K562 (cell line): ENCODE results near the gene LTBR. TPM values are rescaled to one million over a fixed set of nuclear protein-coding genes. Genes with fewer than 3 reads are reported as not detected.

Experiments used
- DNMT1 ChIP-seq: fragments of 450-650 bp; IDR thresholded peaks from 2 replicates; pipeline ENCODE4 v1.6.1; 2016; ENCODE audit warnings: antibody characterized with exemption, mild to moderate bottlenecking
- EP400 ChIP-seq: fragments of 450-650 bp; IDR thresholded peaks from 2 replicates; pipeline ENCODE4 v1.6.1; 2017; ENCODE audit warnings: antibody characterized with exemption, mild to moderate bottlenecking, moderate library complexity
- ETV6 ChIP-seq, 3 experiments: fragments of 150-350 bp in 1 of 3; sonication (generic) in 1 of 3; formaldehyde crosslinking in 1 of 3; IDR thresholded peaks; 2 replicates each; pipeline versions ENCODE4 v1.6.1 to v1.8.0; 2014 to 2022; ENCODE audit warnings: borderline replicate concordance in 2 of 3, low read depth in 2 of 3, antibody characterized with exemption in 1 of 3, low read length in 1 of 3, mild to moderate bottlenecking in 1 of 3, missing genetic modification reagents in 1 of 3
- HDGF ChIP-seq: fragments of 450-650 bp; IDR thresholded peaks from 2 replicates; pipeline ENCODE4 v1.6.1; 2016
- HNRNPK ChIP-seq: fragments of 200-400 bp; formaldehyde crosslinking; IDR thresholded peaks from one replicate; pipeline ENCODE4 v1.6.1; 2018; ENCODE audit warnings: mild to moderate bottlenecking, low read depth, low read length; ENCODE audit not compliant: poor library complexity, severe bottlenecking
- HNRNPLL ChIP-seq: fragments of 200-400 bp; formaldehyde crosslinking; IDR thresholded peaks from 2 replicates; pipeline ENCODE4 v1.6.1; 2017; ENCODE audit warnings: low read length, low read depth, mild to moderate bottlenecking; ENCODE audit not compliant: poor library complexity, severe bottlenecking
- KDM4B ChIP-seq, 2 experiments: fragments of 450-650 bp in 1 of 2; sonication (generic) in 1 of 2; IDR thresholded peaks; 2 replicates each; pipeline ENCODE4 v1.6.1; 2016 to 2017; ENCODE audit warnings: borderline replicate concordance in 2 of 2, antibody characterized with exemption in 1 of 2, low read depth in 1 of 2, mild to moderate bottlenecking in 1 of 2
- KDM5B ChIP-seq: fragments of 200-600 bp; sonication (generic); IDR thresholded peaks from 2 replicates; pipeline ENCODE4 v1.6.1; 2012; ENCODE audit warnings: low read depth, mild to moderate bottlenecking, moderate library complexity, low read length, control low read depth, inconsistent platforms; ENCODE audit not compliant: insufficient replicate concordance
- MAZ ChIP-seq, 2 experiments: fragments of 450-650 bp in 1 of 2; sonication (generic) in 1 of 2; formaldehyde crosslinking; IDR thresholded peaks in 1 of 2; conservative IDR thresholded peaks in 1 of 2; 2 replicates each; pipeline versions ENCODE4 v1.4.0 to v1.5.0; 2020; ENCODE audit warnings: mild to moderate bottlenecking in 1 of 2, missing genetic modification reagents in 1 of 2
- NEUROD1 ChIP-seq: fragments of 150-350 bp; IDR thresholded peaks from 2 replicates; pipeline ENCODE4 v1.6.1; 2014; ENCODE audit warnings: borderline replicate concordance, low read length, low read depth; ENCODE audit not compliant: partially characterized antibody
- NONO ChIP-seq, 2 experiments: fragments of 200-400 bp in 1 of 2; fragments of 450-650 bp in 1 of 2; formaldehyde crosslinking in 1 of 2; IDR thresholded peaks; 2 replicates each; pipeline ENCODE4 v1.6.1; 2017; ENCODE audit warnings: low read depth in 2 of 2, mild to moderate bottlenecking in 2 of 2, moderate library complexity in 2 of 2, low read length in 1 of 2
- SMARCA4 ChIP-seq: fragments of 450-650 bp; IDR thresholded peaks from 2 replicates; pipeline ENCODE4 v1.6.1; 2016
- SNIP1 ChIP-seq: fragments of 450-650 bp; IDR thresholded peaks from 2 replicates; pipeline ENCODE4 v1.7.1; 2017; ENCODE audit warnings: low read depth, mild to moderate bottlenecking
- TAF1 ChIP-seq: IDR thresholded peaks from 2 replicates; pipeline ENCODE4 v1.6.1; 2011; ENCODE audit warnings: mild to moderate bottlenecking, low read length, moderate library complexity; ENCODE audit not compliant: insufficient read depth, control insufficient read depth, severe bottlenecking; ENCODE audit errors: extremely low read depth
- TAF9B ChIP-seq: fragments of 450-650 bp; IDR thresholded peaks from 2 replicates; pipeline ENCODE4 v1.6.1; 2018; ENCODE audit warnings: mild to moderate bottlenecking; ENCODE audit not compliant: partially characterized antibody
- TFE3 ChIP-seq: fragments of 450-650 bp; formaldehyde crosslinking; IDR thresholded peaks from 2 replicates; pipeline ENCODE4 v1.4.0; 2020; ENCODE audit warnings: mild to moderate bottlenecking, mixed read lengths
- TRIM24 ChIP-seq, 2 experiments: fragments of 450-650 bp; IDR thresholded peaks; 2 replicates each; pipeline ENCODE4 v1.6.1; 2016
- XRCC4 ChIP-seq: IDR thresholded peaks from one replicate; pipeline ENCODE4 v1.6.1; 2011; ENCODE audit not compliant: insufficient read depth, insufficient read length; ENCODE audit errors: extremely low read depth
- ZNF212 ChIP-seq: fragments of 450-650 bp; formaldehyde crosslinking; IDR thresholded peaks from 2 replicates; pipeline ENCODE4 v1.4.0; 2020; ENCODE audit warnings: mild to moderate bottlenecking
- ZNF695 ChIP-seq: fragments of 450-650 bp; formaldehyde crosslinking; IDR thresholded peaks from 2 replicates; pipeline ENCODE4 v1.4.0; 2020; ENCODE audit warnings: mild to moderate bottlenecking, moderate library complexity
- ZNF696 ChIP-seq: fragments of 250-450 bp; sonication (Bioruptor Pico); conservative IDR thresholded peaks from 2 replicates; pipeline ENCODE4 v1.4.0; 2020; ENCODE audit warnings: mild to moderate bottlenecking, moderate library complexity
- ZNF717 ChIP-seq: fragments of 250-450 bp; sonication (Bioruptor Pico); IDR thresholded peaks from 2 replicates; pipeline ENCODE4 v1.5.0; 2021
- polyA plus RNA-seq, 8 experiments: library from polyadenylated mRNA; depleted of rRNA in 4 of 8; stranded (reverse) in 5 of 8; unstranded in 3 of 8; fragments of >200 nt; fragmentation: Nextera tagmentation in 2 of 8; fragmentation: Illumina TruSeq in 1 of 8; extraction: Ambion mirVana in 2 of 8; extraction: Trizol in 1 of 8; gene quantifications; 2 replicates each; pipeline versions ENCODE4 v1.2.1 to v1.2.3, GENCODE V29; 2011 to 2014; ENCODE audit warnings: inconsistent platforms in 1 of 8, missing spikeins in 1 of 8
- total RNA-seq, 7 experiments: library from RNA; depleted of rRNA in 6 of 7; stranded (reverse); fragments of >200 nt in 6 of 7; fragmentation: Illumina TruSeq in 2 of 7; extraction: Trizol in 2 of 7; gene quantifications; 2 replicates each; pipeline versions ENCODE4 v1.2.1 to v1.2.3, GENCODE V29; 2011 to 2021; ENCODE audit warnings: low replicate concordance in 1 of 7
- TF ChIP-seq, protein P1 (sequence below): sonication (generic); formaldehyde crosslinking; IDR thresholded peaks from 2 replicates; pipeline ENCODE4 v1.8.0; 2022; ENCODE audit warnings: missing genetic modification reagents, mild to moderate bottlenecking, borderline replicate concordance
- TF ChIP-seq, protein P2 (sequence below): fragments of 450-650 bp; formaldehyde crosslinking; IDR thresholded peaks from 2 replicates; pipeline ENCODE4 v1.4.0; 2022; ENCODE audit warnings: mild to moderate bottlenecking, moderate library complexity

Gene LTBR
- total and polyA plus RNA-seq, 9 of the 15 experiments (the other 6 are each of a cell fraction or from before 2014, with no cell fraction given): 0.96 to 69.0 (median 35.3) TPM

DNA sequence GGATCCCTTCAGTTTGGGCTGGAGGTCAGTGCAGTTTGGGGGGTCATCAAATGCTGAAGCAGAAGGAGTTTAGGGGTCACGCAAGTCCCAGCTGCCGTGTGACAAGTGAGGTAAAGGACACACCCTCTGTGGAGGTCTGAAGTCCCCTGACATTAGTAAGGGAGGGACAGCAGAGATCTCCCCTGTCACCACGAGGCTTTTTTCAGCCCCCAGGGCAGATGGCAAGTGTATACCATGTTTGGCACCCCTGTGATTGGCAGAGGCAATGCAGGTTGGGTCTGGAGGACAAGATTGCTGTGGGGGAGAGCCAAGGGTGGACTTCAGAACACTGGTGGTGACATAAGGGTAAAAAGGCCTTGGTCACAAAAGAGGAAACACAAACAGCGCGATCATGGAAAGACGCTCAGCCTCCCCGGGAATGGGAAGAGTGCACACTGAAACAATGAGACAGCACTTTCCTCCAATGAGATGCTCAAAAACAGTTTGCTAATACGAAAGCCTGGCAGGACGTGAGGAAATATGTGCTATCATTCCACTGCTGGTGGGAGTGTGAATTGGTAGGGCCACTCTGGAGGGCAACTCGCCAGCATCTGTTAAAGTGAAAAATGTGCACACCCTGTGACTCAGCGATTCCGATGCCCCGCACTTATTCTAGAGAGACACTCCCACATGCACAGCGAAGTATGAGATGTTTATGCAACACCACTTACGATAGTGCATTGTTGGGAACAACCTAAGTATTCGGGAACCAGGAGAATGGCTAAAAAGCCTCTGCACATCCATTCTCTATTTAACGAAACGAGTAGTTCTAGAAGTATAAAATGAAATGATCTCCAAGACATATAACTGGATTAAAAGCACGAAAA, 46.4 kb downstream of the LTBR start (continued):
- TF ChIP-seq ZNF717 (CRISPR knock-in tag) (no peak), ZNF212 (no peak), DNMT1 (no peak; the same call in 1 of the 2 replicates), HDGF (no peak), TFE3 (CRISPR knock-in tag) (no peak), SNIP1 (no peak), XRCC4 (no peak), NEUROD1 (peak; percentile 17), ZNF695 (no peak), SMARCA4 (peak; percentile 91), TRIM24 (IDR thresholded peaks at IDR 0.05) (no peak), HNRNPK (no peak), MAZ (CRISPR knock-in tag; conservative IDR thresholded peaks at IDR 0.05 in 1 of 2, IDR thresholded peaks at IDR 0.05 in 1 of 2) (0 out of 4 replicates have a peak, but pooled peaks of 1 of the 2 experiments have one; percentile 28), ETV6 (IDR thresholded peaks at IDR 0.05; ENCODE audit: borderline replicate concordance in 1 of 2, low read depth in 2 of 2, low read length in 1 of 2) (no peak), ETV6 (CRISPR knock-in tag; IDR thresholded peaks at IDR 0.05; ENCODE audit: borderline replicate concordance) (no peak), EP400 (peak; percentile 51; the same call in 1 of the 2 replicates), ZNF696 (CRISPR knock-in tag) (no peak), NONO (IDR thresholded peaks at IDR 0.05; ENCODE audit: low read depth in 2 of 2, low read length in 1 of 2) (0 out of 4 replicates have a peak, but pooled peaks of 1 of the 2 experiments have one; percentile 5), TAF9B (peak; percentile 53), KDM5B (peak; percentile 27), KDM4B (IDR thresholded peaks at IDR 0.05; ENCODE audit: borderline replicate concordance in 2 of 2, low read depth in 1 of 2) (no peak), TAF1 (no peak), HNRNPLL (no peak)
- TF ChIP-seq, protein P1, sequence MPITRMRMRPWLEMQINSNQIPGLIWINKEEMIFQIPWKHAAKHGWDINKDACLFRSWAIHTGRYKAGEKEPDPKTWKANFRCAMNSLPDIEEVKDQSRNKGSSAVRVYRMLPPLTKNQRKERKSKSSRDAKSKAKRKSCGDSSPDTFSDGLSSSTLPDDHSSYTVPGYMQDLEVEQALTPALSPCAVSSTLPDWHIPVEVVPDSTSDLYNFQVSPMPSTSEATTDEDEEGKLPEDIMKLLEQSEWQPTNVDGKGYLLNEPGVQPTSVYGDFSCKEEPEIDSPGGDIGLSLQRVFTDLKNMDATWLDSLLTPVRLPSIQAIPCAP (CRISPR knock-in tag): no peak
- TF ChIP-seq, protein P2, sequence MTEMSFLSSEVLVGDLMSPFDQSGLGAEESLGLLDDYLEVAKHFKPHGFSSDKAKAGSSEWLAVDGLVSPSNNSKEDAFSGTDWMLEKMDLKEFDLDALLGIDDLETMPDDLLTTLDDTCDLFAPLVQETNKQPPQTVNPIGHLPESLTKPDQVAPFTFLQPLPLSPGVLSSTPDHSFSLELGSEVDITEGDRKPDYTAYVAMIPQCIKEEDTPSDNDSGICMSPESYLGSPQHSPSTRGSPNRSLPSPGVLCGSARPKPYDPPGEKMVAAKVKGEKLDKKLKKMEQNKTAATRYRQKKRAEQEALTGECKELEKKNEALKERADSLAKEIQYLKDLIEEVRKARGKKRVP (CRISPR knock-in tag): no peak
